WERI-Rb-1 (cell line): ENCODE data around the gene CREB3L4.

ENCODE experiments used
- DNase-seq: peaks from one replicate; pipeline ENCODE4 v3.0.0-alpha.2; 2020
- H3K27ac ChIP-seq: fragments of 250-450 bp; sonication (Bioruptor Pico); 2 replicates; pipeline ENCODE4 v1.5.1; 2020; ENCODE audit warnings: mild to moderate bottlenecking, moderate library complexity
- H3K27me3 ChIP-seq: fragments of 250-450 bp; sonication (Bioruptor Pico); 2 replicates; pipeline ENCODE4 v1.5.1; 2021; ENCODE audit warnings: mild to moderate bottlenecking, low read depth, moderate library complexity; ENCODE audit not compliant: insufficient read depth, severe bottlenecking
- H3K36me3 ChIP-seq: fragments of 250-450 bp; sonication (Bioruptor Pico); 2 replicates; pipeline ENCODE4 v1.5.1; 2020; ENCODE audit warnings: mild to moderate bottlenecking, moderate library complexity
- H3K4me3 ChIP-seq: 2 replicates; pipeline ENCODE4 v1.5.1; 2011; ENCODE audit warnings: low read depth, mild to moderate bottlenecking, control low read depth, low read length
- H3K9me3 ChIP-seq: fragments of 250-450 bp; sonication (Bioruptor Pico); 2 replicates; pipeline ENCODE4 v1.5.1; 2021; ENCODE audit warnings: mild to moderate bottlenecking, moderate library complexity; ENCODE audit not compliant: severe bottlenecking
- CTCF ChIP-seq: IDR thresholded peaks from 2 replicates; pipeline ENCODE4 v1.5.1; 2011; ENCODE audit warnings: low read depth, mild to moderate bottlenecking, control low read depth, inconsistent platforms, low read length

The CREB3L4 gene

GRCh38 chr1:153963850-153964331, 3.8 kb upstream of the CREB3L4 start:
- no peak for TF ChIP-seq CTCF
- DNase-seq, result peak; percentile 86
- no peaks in the 10 kb centered on the region for H3K27me3 ChIP-seq
- peaks cover 46% of the 10 kb centered on the region for H3K36me3 ChIP-seq
- H3K4me3 ChIP-seq, result peak overlapping the region; percentile 58
- no peaks in the 10 kb centered on the region for H3K9me3 ChIP-seq
- H3K27ac ChIP-seq, result peak overlapping the region; percentile 89

- Histone ChIP-seq H3K27ac (peak overlapping the region; percentile 98), H3K36me3 (peaks cover 38% of the 10 kb centered on the region), H3K4me3 (peak overlapping the region; percentile 73), H3K27me3 (no peaks in the 10 kb centered on the region), H3K9me3 (no peaks in the 10 kb centered on the region)
- DNase-seq, result peak; percentile 74
- no peak for TF ChIP-seq CTCF
These were observed 280 bp downstream of the CREB3L4 start for GRCh38 chr1:153968000-153968363.

- peaks cover 42% of the 10 kb centered on the region for H3K36me3 ChIP-seq
- no peaks in the 10 kb centered on the region for H3K27me3 ChIP-seq
- H3K27ac ChIP-seq, result peak overlapping the region; percentile 98
- H3K4me3 ChIP-seq, result peak overlapping the region; percentile 73
- DNase-seq, result peak; percentile 71
- 0 out of 2 replicates have a peak, but pooled peaks have one; percentile 2 for TF ChIP-seq CTCF
- H3K9me3 ChIP-seq, result no peaks in the 10 kb centered on the region
These were observed 706 bp downstream of the CREB3L4 start for GRCh38 chr1:153968408-153968807.

GRCh38 chr1:153968972-153969371, 1.3 kb downstream of the CREB3L4 start:
- no peak for DNase-seq
- H3K9me3 ChIP-seq, result no peaks in the 10 kb centered on the region
- TF ChIP-seq CTCF, result no peak
- H3K27ac ChIP-seq, result peak overlapping the region; percentile 98
- peak overlapping the region; percentile 73 for H3K4me3 ChIP-seq
- H3K27me3 ChIP-seq, result no peaks in the 10 kb centered on the region
- peaks cover 48% of the 10 kb centered on the region for H3K36me3 ChIP-seq

- H3K4me3 ChIP-seq, result no peak overlapping the region
- no peaks in the 10 kb centered on the region for H3K9me3 ChIP-seq
- no peak overlapping the region for H3K27ac ChIP-seq
- H3K36me3 ChIP-seq, result peaks cover 62% of the 10 kb centered on the region
- DNase-seq, result no peak
- no peak for TF ChIP-seq CTCF
- H3K27me3 ChIP-seq, result no peaks in the 10 kb centered on the region
These were observed 2.6 kb downstream of the CREB3L4 start for GRCh38 chr1:153970346-153970745.

GRCh38 chr1:153973071-153973470, 5.4 kb downstream of the CREB3L4 start:
- no peaks in the 10 kb centered on the region for H3K9me3 ChIP-seq
- H3K27me3 ChIP-seq, result no peaks in the 10 kb centered on the region
- peaks cover 59% of the 10 kb centered on the region for H3K36me3 ChIP-seq
- no peak for DNase-seq
- no peak overlapping the region for H3K27ac ChIP-seq
- H3K4me3 ChIP-seq, result no peak overlapping the region
- TF ChIP-seq CTCF, result no peak
